ENCODE data around the gene SDHAF2. TPM values are rescaled to one million over a fixed set of nuclear protein-coding genes. Genes with fewer than 3 reads are reported as not detected.

The SDHAF2 gene
- 40.7 to 52.2 TPM (median 44.8 TPM) in 5 replicates for total RNA-seq (2022; extraction: Qiagen RNA extraction; ENCODE audit: low read depth)

DNA sequence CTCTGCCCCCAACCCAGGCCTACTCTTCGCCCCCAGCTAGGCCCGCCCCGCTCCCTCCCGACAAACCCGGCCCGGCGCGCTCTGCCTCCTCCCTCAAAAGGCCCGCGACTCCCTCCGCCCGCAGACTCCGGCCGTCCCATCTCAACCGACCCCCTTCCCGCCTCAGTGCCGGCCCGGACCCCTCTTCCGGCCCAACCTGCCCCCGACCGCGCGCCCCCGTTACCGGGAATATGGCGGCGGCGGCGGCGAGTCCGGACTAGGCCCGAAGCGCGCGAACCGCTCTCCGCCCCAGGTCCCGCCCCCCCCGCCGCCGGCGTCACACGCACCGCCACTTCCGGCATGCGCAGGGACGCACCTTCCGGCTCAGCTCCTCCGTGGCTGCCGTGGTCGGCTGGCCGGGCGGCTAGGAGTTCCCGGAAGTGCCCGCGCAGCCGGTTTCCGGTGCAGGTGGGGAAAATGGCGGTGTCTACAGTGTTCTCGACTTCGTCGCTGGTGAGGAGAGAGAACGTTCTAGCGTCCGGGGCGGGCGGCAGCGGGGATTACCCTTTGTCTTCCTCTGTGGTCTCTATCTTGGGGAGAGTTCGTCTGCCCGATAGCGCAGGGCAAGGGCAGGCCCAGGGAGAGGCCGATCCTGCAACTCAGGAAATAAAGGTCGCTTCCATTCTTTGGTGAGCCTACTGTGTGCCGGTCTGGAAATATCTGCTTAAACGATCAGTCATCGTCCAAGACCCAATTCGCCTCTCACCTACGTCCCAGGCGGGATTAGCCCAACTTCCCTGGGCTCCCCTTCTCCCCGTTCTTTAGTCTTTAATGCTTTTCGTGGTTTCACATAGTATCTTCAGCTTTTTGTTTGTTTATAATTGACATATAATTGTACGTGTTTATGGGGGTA, at the start of gene SDHAF2, which contains the start of gene CPSF7:
Gene SDHAF2 (plus strand): TSS at position 434 of the 892 bp plus-strand sequence. CDS start 23 bp downstream, at position 457.
Gene CPSF7 (minus strand): TSS at position 285 of the 892 bp plus-strand sequence. CDS start 740 bp downstream, outside the sequence.

Other genes starting within 250 kb of the SDHAF2 start
- not detected in 5 replicates for gene PGA3, start 226.6 kb upstream of the SDHAF2 start, total RNA-seq (2022; extraction: Qiagen RNA extraction; ENCODE audit: low read depth)
- gene PGA4, start 207.8 kb upstream of the SDHAF2 start, total RNA-seq (2022; extraction: Qiagen RNA extraction; ENCODE audit: low read depth) = not detected in 5 replicates
- gene PGA5, start 188.9 kb upstream of the SDHAF2 start, total RNA-seq (2022; extraction: Qiagen RNA extraction; ENCODE audit: low read depth) = not detected in 5 replicates
- gene VWCE, start 134.8 kb upstream of the SDHAF2 start, total RNA-seq (2022; extraction: Qiagen RNA extraction; ENCODE audit: low read depth) = 0.61 to 0.90 TPM (median 0.68 TPM) in 5 replicates
- 162 to 166 TPM (median 163 TPM) in 5 replicates for gene DDB1, start 97.0 kb upstream of the SDHAF2 start, total RNA-seq (2022; extraction: Qiagen RNA extraction; ENCODE audit: low read depth)
- gene TKFC, start 96.9 kb upstream of the SDHAF2 start, total RNA-seq (2022; extraction: Qiagen RNA extraction; ENCODE audit: low read depth) = 36.9 to 79.4 TPM (median 69.0 TPM) in 5 replicates
- gene CYB561A3, start 68.2 kb upstream of the SDHAF2 start, total RNA-seq (2022; extraction: Qiagen RNA extraction; ENCODE audit: low read depth) = 33.9 to 46.9 TPM (median 45.0 TPM) in 5 replicates
- gene TMEM138, start 67.8 kb upstream of the SDHAF2 start, total RNA-seq (2022; extraction: Qiagen RNA extraction; ENCODE audit: low read depth) = 83.9 to 99.4 TPM (median 94.0 TPM) in 5 replicates
- 16.2 to 18.2 TPM (median 17.1 TPM) in 5 replicates for gene TMEM216, start 37.5 kb upstream of the SDHAF2 start, total RNA-seq (2022; extraction: Qiagen RNA extraction; ENCODE audit: low read depth)
- gene CPSF7, start 149 bp upstream of the SDHAF2 start, total RNA-seq (2022; extraction: Qiagen RNA extraction; ENCODE audit: low read depth) = 63.0 to 74.3 TPM (median 72.0 TPM) in 5 replicates
- 0.09 to 0.21 TPM (median 0.17 TPM) in 5 replicates for gene LRRC10B, start 78.6 kb downstream of the SDHAF2 start, total RNA-seq (2022; extraction: Qiagen RNA extraction; ENCODE audit: low read depth)
- gene SYT7, start 151.0 kb downstream of the SDHAF2 start, total RNA-seq (2022; extraction: Qiagen RNA extraction; ENCODE audit: low read depth) = 0.96 to 2.0 TPM (median 1.5 TPM) in 5 replicates

Data from A549 treated with GW870086 at 1 μM for 4 hours (cell line).